Measurements from ENCODE around the gene CDC42EP1.

CDC42EP1 gene

DNA sequence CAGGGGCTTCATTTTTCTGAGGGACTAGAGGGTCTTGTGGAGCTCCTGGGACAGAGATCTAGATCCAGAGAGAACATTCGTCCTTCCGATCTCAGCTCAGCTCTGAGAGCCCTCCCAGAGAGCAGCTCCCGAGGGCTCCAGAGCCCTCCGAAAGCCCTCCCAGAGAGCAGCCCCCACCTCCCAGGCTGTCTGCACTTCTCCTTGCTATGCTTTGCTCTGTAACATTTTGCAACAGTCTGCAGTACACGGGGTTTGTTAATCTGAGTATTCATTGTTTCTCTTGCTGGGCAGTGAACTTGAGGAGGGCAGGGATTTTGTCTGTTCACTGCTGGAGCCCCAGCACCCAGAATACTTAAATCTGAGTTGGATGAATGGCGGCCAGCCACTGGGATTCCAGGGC lies 50.9 kb downstream of the CDC42EP1 start:
- no peak for DNase-seq (ENCODE audit: low read depth)

DNA sequence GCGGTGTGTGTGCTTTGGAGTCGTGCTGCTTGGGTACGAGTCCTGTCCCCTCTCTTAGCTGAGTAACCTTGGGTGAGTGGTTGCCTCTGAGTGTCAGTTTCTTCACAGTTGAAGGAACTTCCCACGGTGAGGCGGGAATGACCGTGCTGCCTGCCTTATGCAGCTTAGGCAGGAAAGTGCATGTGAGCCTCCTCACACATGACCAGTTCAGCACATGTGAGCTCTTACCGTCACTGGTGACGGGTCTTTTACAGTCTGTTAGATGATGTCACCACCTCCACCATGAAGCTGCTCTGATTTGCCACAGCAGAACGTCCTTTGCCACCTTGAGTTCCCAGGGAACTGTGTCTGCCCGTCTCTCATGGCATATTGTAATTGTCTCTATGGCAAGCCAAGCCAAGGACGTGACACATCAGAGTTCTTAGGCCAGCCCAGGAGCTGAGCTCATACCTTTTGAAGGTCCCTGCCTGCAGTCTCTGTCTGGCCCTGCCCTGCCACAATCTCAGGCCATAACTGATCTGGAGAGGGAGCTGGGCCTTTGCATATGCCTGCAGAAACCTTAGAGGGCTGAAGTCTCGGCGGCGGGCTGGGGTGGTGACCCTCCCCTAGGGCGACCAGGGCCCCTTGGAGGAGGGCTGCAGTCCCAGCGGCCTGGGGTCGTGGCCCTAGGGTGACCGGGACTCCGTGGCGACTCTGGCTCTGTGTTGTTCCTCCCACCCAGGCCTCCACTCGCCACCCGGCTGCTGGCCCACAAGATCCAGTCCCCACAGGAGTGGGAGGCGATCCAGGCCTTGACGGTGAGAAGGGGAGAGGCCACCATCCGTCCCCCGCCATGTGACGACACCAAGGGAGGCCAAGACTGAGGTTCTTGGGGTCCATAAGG lies 56.2 kb downstream of the CDC42EP1 start:
- no peak for DNase-seq (ENCODE audit: low read depth)

GRCh38 chr22:37617431-37617830 lies 57.2 kb downstream of the CDC42EP1 start:
- DNase-seq (ENCODE audit: low read depth) = no peak

DNA sequence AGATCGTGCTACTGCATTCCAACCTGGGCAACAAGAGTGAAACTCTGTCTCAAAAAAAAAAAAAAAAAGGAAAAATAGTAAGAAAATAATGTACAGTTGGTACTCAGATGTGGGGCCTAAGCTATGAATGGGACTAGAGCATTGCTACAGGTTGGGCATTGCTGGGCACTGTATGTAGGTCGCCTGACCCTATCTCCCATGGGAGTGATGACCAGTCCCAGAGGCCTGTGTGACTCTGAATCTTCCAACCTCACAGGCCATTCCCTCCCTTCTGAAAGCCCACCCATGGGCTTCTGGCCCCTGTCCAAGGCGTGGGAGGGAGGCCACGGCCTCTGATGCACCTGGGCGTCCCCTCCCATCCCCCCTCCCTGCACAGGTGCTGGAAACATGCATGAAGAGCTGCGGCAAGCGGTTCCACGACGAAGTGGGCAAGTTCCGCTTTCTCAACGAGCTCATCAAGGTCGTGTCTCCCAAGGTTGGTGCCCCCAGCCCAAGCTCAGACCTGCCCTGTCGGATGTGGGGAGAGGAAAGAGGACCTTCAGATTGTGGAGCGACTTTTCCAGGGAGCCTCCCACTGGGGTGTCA lies 57.9 kb downstream of the CDC42EP1 start:
- no peak for DNase-seq (ENCODE audit: low read depth)

DNA sequence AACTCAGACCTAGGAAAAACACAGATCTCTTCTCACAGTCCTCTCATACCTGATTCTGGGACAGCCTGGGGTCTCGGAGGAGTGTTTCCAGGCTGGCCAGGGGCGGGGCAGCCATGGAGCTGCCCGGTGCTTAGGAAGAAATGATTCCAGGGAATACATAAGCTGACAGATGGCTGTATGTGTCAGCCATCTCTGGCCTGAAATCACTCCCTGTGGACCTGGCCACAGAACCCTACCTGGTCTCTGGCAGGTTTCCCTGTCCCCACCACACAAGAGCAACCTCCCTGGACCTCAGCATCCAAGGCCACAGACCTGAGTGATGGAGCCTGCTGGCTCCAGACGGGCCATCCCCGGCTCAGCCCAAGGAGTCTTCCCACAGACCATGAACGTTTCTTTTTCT lies 58.4 kb downstream of the CDC42EP1 start:
- no peak for DNase-seq (ENCODE audit: low read depth)

Measured in non-pigmented ciliary epithelial cell (primary cell).